Ovary (tissue), 9 donors: ENCODE data around the gene GTPBP6. TPM values are rescaled to one million over a fixed set of nuclear protein-coding genes. Genes with fewer than 3 reads are reported as not detected.
A peak's percentile ranks its signal among the peaks of the same experiment; 100 is the strongest.

Experiments used
- DNase-seq, 5 donors: peaks; one replicate each; pipeline ENCODE4 v3.0.0-alpha.2; 2019 to 2020
- H3K27ac ChIP-seq, 2 donors: fragments of 200-600 bp; one replicate each; pipeline versions ENCODE4 v1.5.1 to v1.8.0; 2019 to 2022
- H3K27me3 ChIP-seq: fragments of 200-600 bp; one replicate; pipeline ENCODE4 v1.8.0; 2022
- H3K36me3 ChIP-seq: fragments of 200-600 bp; sonication (generic); one replicate; pipeline ENCODE4 v1.5.1; 2019
- H3K4me1 ChIP-seq: one replicate; pipeline ENCODE4 v1.8.1; 2013; ENCODE audit warnings: mild to moderate bottlenecking, moderate library complexity; ENCODE audit not compliant: insufficient read depth
- H3K4me3 ChIP-seq: fragments of 200-600 bp; sonication (generic); one replicate; pipeline ENCODE4 v1.5.1; 2017
- H3K9me3 ChIP-seq, 2 donors: fragments of 200-600 bp in 1 of 2; sonication (generic) in 1 of 2; one replicate each; pipeline versions ENCODE4 v1.5.1 to v1.8.1; 2013 to 2019; ENCODE audit warnings: mild to moderate bottlenecking in 1 of 2, moderate library complexity in 1 of 2
- EP300 ChIP-seq: sonication (generic); formaldehyde crosslinking; IDR thresholded peaks from one replicate; pipeline ENCODE4 v1.6.1; 2017; ENCODE audit warnings: antibody characterized with exemption
- POLR2A ChIP-seq: fragments of 450-650 bp; IDR thresholded peaks from one replicate; pipeline ENCODE4 v1.6.1; 2017; ENCODE audit warnings: antibody characterized with exemption, mild to moderate bottlenecking, moderate library complexity
- WGBS, 3 donors: extraction: QIAGEN DNeasy Blood & Tissue Kit in 1 of 3; methylation state at CpG; one replicate each; pipeline versions ENCODE4 v1.1.5 to v1.1.7; 2013 to 2017; 5-methylcytosine and 5-hydroxymethylcytosine counted together
- intact Hi-C, 4 donors: fragments of 100-400 bp; cut with DNase I; formaldehyde crosslinking; loops; one replicate each; pipeline versions ENCODE4 v1.11.0 to v1.15.1; 2022 to 2023
- polyA plus RNA-seq, 2 donors: library from polyadenylated mRNA; stranded (reverse); fragments of 200-250 nt in 1 of 2; fragments of 350-450 nt in 1 of 2; fragmentation: Illumina TruSeq in 1 of 2; extraction: RNeasy Lipid Tissue Mini Kit (QIAGEN cat#74804) in 1 of 2; gene quantifications; one replicate each; pipeline ENCODE4 v1.2.3, GENCODE V29; 2013 to 2014
- total RNA-seq, 7 donors: library from RNA; depleted of rRNA in 2 of 7; stranded (reverse); fragments of >200 nt in 2 of 7; fragmentation: NEBNext Ultra II Directional in 3 of 7; extraction: Animal tissue kit (Norgen Biotek cat#: 25700) in 3 of 7; gene quantifications; one replicate each; pipeline versions ENCODE4 v1.1.0 to v1.2.4, GENCODE V29; 2016 to 2023
- TF ChIP-seq, protein P1 (sequence below), 3 donors: fragments of 450-650 bp in 2 of 3; fragments of 200-600 bp in 1 of 3; IDR thresholded peaks; one replicate each; pipeline versions ENCODE4 v1.5.1 to v1.8.0; 2016 to 2022; ENCODE audit warnings: antibody characterized with exemption in 3 of 3, mild to moderate bottlenecking in 1 of 3
- donor health status: DM: no; HTN: no; CAD: no; lungs with moderate emphysema.
- donor health status: DM: no; HTN: no; CAD: no.
- donor health status: Bipolar disorder and iron deficiency.
- donor health status: DM: yes; HTN: yes; CAD: no.
- donor health status: DM: no; HTN: no; CAD: no.
- donor health status: DM: yes; HTN: yes; CAD: no.

GTPBP6 gene
- total and polyA plus RNA-seq, 9 donors = 7.1 to 69.0 (median 47.8) TPM

DNA sequence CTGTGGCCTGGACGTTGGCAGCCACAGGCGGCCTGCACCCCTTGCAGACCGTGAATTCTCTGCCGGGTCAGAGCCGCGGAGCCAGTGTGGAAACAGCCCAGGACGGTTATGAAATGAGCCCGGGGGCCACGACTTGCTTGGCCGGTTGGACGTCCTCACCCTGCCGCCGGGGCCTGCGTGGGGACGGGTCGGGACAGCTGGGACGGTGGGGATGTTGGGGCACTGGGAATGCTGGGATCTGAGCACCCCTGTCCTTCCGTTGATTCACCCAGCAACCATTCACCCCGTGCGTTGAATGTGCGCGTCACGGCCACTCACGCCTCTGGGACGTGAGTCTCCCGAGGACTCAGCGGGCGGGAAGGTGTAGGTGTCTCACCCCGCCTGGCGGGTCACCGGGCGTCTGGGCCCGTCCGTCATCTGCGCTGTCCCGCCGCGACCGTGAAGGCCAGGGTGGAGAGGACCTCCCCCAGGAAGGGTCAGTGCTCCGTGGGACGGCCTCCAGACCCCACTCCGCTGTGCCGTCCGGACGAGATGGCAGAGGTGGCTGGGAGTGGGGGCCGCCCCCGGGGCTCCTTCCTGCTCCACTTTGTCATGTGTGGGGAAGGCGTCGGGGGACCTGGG is 41.9 kb downstream of the GTPBP6 start:
- 2 to 14% (median 5%) methylated on average over 20 to 49 of the region's 49 CpGs for WGBS, 3 donors
- peak in 1 of 5 donors; percentile 37 for DNase-seq

DNA sequence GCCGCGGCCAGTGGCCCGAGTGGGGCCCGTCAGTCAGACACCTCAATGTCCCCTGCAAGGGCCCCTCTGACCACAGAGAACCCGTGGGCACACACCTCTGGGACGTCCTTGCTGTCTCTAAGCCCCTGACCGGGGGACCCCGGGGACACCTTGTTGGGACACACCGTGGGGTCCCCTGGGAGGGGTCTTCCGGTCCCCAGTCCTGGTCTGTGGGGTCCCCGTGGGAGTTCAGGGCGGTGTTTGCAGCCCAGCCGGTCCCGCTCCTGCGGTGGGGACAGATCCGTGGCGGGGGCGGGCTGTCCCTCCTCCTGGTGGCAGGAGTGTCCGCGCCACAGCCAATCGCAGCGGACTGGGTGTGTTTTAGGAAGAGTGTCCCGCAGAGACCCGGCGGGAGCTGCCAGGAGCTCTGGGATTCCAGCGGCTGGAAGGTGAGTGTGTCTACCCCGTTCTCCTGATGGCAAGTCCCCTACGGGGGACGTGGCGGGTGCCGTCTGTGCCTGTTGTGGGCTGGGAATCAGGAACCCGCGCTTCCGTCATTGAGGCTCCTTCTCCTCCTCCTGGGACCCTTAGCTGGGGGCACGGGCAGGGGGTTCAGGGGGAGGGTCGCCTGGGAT is 42.5 kb downstream of the GTPBP6 start:
- TF ChIP-seq, protein P1, sequence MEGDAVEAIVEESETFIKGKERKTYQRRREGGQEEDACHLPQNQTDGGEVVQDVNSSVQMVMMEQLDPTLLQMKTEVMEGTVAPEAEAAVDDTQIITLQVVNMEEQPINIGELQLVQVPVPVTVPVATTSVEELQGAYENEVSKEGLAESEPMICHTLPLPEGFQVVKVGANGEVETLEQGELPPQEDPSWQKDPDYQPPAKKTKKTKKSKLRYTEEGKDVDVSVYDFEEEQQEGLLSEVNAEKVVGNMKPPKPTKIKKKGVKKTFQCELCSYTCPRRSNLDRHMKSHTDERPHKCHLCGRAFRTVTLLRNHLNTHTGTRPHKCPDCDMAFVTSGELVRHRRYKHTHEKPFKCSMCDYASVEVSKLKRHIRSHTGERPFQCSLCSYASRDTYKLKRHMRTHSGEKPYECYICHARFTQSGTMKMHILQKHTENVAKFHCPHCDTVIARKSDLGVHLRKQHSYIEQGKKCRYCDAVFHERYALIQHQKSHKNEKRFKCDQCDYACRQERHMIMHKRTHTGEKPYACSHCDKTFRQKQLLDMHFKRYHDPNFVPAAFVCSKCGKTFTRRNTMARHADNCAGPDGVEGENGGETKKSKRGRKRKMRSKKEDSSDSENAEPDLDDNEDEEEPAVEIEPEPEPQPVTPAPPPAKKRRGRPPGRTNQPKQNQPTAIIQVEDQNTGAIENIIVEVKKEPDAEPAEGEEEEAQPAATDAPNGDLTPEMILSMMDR (IDR thresholded peaks at IDR 0.05) = no peak
- TF ChIP-seq POLR2A = no peak
- no peak for TF ChIP-seq EP300
- intact Hi-C loops = no loop called here
- WGBS, 3 donors = 5 to 9% (median 5%) methylated on average over 17 to 36 of the region's 36 CpGs
- Histone ChIP-seq H3K36me3 (no peaks in the 10 kb centered on the region), H3K9me3 (no peaks in the 10 kb centered on the region), H3K27me3 (no peaks in the 10 kb centered on the region), H3K27ac (no peak overlapping the region), H3K4me1 (no peaks in the 10 kb centered on the region), H3K4me3 (peak overlapping the region; percentile 36)
- peak in 1 of 5 donors; percentile 49 for DNase-seq

More for the DNA sequence above, 41.9 kb downstream of the GTPBP6 start:
- TF ChIP-seq POLR2A (no peak), EP300 (no peak)
- TF ChIP-seq, protein P1 (IDR thresholded peaks at IDR 0.05) = no peak
- Histone ChIP-seq H3K27ac (no peak overlapping the region), H3K36me3 (no peaks in the 10 kb centered on the region), H3K4me1 (no peaks in the 10 kb centered on the region), H3K9me3 (no peaks in the 10 kb centered on the region), H3K27me3 (no peaks in the 10 kb centered on the region), H3K4me3 (peak overlapping the region; percentile 36)
- intact Hi-C loops = no loop called here

DNA sequence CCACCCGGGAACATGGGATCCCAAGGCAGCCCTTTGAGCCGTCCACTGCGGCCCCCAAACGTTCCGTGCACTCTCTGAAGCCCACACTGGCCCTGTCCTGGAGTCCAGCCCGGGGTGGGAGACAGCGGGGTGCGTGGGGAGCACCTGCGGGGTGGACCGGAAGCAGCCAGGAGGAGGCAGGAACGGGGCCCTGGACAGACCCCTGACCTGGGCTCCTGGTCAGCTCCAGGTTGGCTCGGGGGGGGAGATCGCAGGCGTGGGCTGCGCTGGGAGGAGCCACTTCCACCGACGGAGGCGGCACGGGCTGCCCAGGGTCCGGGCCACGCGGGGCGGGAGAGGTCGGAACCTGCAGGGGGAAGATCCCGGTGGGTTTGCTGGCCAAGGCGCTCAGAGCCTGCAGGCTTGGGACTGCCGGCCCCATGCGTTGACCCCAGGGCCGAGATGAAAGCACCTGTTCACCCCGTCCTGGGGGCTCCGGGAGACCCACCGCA is 43.1 kb downstream of the GTPBP6 start:
- no peak overlapping the region for H3K27ac ChIP-seq
- TF ChIP-seq EP300 = no peak
- TF ChIP-seq, protein P1 (IDR thresholded peaks at IDR 0.05) = no peak
- no peak for TF ChIP-seq POLR2A
- DNase-seq = peak in 1 of 5 donors; percentile 35
- 24 to 53% (median 31%) methylated on average over 31 to 32 of the region's 32 CpGs for WGBS, 3 donors
- no peaks in the 10 kb centered on the region for H3K27me3 ChIP-seq
- H3K4me1 ChIP-seq = no peaks in the 10 kb centered on the region
- H3K9me3 ChIP-seq = no peaks in the 10 kb centered on the region
- H3K4me3 ChIP-seq = peak overlapping the region; percentile 36
- intact Hi-C loops = no loop called here
- no peaks in the 10 kb centered on the region for H3K36me3 ChIP-seq

DNA sequence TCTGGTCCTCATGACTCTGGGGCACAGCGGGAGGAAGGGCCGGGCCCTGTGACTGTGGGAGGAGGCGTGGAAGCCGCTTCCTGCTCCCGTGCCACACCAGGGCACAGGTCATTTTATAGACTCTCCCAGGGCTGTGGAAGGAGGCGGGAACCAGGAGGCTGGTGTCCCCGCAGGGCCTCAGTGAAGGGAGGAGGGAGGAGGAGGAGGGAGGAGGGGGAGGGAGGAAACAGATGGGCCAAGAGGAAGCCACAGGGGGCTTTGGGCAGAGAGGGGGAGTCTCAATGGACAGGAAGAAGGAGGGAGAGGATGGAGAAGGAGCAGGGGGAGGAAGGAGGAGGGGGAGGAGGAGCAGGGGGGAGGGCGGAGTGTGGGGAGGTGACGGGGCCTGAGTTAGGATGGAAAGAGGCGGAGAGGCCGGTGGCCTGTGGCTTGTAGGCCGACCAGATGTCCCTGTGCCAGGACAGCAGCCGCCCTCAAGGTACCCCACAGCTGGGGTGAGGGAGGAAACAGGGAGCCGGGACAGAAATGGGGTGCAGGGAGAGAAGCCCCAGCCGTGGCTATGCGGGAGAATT is 43.6 kb downstream of the GTPBP6 start:
- WGBS, 3 donors = 72 to 74% (median 73%) methylated on average over 16 of the region's 16 CpGs
- no peaks in the 10 kb centered on the region for H3K9me3 ChIP-seq
- TF ChIP-seq EP300 (no peak), POLR2A (no peak)
- TF ChIP-seq, protein P1 (IDR thresholded peaks at IDR 0.05) = no peak
- peak in 1 of 5 donors; percentile 30 for DNase-seq
- H3K27ac ChIP-seq = no peak overlapping the region
- H3K27me3 ChIP-seq = no peaks in the 10 kb centered on the region
- intact Hi-C loops = no loop called here
- H3K36me3 ChIP-seq = no peaks in the 10 kb centered on the region
- no peak overlapping the region for H3K4me3 ChIP-seq
- H3K4me1 ChIP-seq = no peaks in the 10 kb centered on the region
